HUES64 (cell line): ENCODE results near the gene SNED1.

Experiments used
- H3K27ac ChIP-seq: 2 replicates; pipeline ENCODE4 v1.7.0; 2013; ENCODE audit warnings: low read depth, low read length, inconsistent platforms
- H3K27me3 ChIP-seq: 2 replicates; pipeline ENCODE4 v1.6.1; 2013; ENCODE audit warnings: mild to moderate bottlenecking, low read length; ENCODE audit not compliant: insufficient read depth
- H3K36me3 ChIP-seq: 2 replicates; pipeline ENCODE4 v1.6.1; 2013; ENCODE audit warnings: mild to moderate bottlenecking, low read length; ENCODE audit not compliant: insufficient read depth
- H3K4me1 ChIP-seq: 2 replicates; pipeline ENCODE4 v1.6.1; 2013; ENCODE audit warnings: mild to moderate bottlenecking, low read length, moderate library complexity; ENCODE audit not compliant: insufficient read depth
- H3K4me3 ChIP-seq: 2 replicates; pipeline ENCODE4 v1.5.1; 2013; ENCODE audit warnings: mild to moderate bottlenecking, low read length, moderate library complexity
- H3K9ac ChIP-seq: 2 replicates; pipeline ENCODE4 v1.6.1; 2013; ENCODE audit warnings: mild to moderate bottlenecking, low read depth, low read length
- H3K9me3 ChIP-seq: 2 replicates; pipeline ENCODE4 v1.6.1; 2013; ENCODE audit warnings: low read depth, low read length; ENCODE audit not compliant: insufficient read depth
- WGBS: fragments of 150-250, 120-280 bp; methylation state at CpG from one replicate; pipeline ENCODE4 v1.1.7; 2013; ENCODE audit warnings: missing lambda C conversion rate; 5-methylcytosine and 5-hydroxymethylcytosine counted together

The SNED1 gene

DNA sequence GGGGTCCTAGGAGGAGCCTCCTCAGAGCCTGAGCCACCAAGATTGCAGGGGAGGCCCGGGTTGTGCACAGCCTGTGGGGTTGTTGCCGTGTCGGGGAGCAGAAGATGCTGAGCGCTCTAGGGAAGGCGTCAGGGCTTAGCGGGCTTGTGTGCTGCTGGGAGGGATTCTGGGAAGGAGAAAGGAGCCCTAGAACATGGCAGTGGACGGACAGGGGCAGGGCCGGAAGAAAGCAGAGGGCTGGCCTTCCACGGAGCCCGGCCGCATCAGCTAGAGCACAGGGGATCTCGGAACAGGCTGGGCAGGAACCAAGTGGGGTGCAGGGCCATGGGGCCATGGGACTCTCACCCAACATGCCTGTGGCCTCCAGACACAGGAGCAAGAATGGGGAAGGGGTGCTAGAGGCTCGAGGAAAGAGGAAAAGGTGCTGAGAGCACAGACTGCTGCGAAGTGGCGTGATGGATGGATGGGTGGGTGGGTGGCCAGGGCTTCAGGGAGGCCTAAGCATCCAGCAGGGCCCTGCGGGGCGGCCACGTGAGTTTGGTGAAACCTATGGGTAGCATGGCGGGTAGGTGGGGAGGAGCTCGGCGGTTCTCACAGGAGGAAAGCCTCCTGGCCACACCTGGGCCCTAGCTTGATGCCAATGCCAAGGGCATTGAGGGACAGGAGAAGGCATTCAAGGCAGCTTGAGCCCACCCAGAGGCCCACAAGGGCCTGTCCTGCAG lies 67.9 kb downstream of the SNED1 start:
- no peak overlapping the region for H3K9ac ChIP-seq
- WGBS, result 92% methylated on average over 21 of the region's 21 CpGs
- H3K27ac ChIP-seq, result no peak overlapping the region
- H3K9me3 ChIP-seq, result no peaks in the 10 kb centered on the region
- H3K4me3 ChIP-seq, result no peak overlapping the region
- no peaks in the 10 kb centered on the region for H3K4me1 ChIP-seq
- no peaks in the 10 kb centered on the region for H3K36me3 ChIP-seq
- no peaks in the 10 kb centered on the region for H3K27me3 ChIP-seq

DNA sequence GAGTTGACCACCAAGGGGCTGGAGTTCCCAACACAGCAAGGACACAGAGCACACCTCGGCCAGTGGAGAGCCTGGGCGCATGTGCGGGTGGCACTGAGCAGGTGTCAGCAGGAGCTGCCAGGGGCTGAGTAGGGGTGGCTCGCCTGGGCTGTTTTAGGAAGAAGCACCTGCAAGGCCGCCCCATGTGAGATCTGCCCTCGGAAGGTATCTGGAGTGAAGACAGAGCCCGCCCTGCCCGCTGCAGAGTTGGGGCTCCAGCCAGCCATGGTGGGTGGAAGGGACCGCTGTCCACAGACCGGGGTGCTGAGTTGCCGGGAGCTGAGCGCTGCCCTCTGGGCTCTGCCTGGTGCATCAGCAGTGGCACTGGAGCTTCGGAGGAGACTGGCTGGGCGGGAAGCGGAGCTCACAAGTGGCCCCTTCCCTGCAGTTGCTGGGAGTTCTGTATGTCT lies 68.5 kb downstream of the SNED1 start:
- H3K4me1 ChIP-seq, result no peaks in the 10 kb centered on the region
- H3K4me3 ChIP-seq, result no peak overlapping the region
- H3K9me3 ChIP-seq, result no peaks in the 10 kb centered on the region
- no peak overlapping the region for H3K27ac ChIP-seq
- WGBS, result 69% methylated on average over 15 of the region's 15 CpGs
- no peaks in the 10 kb centered on the region for H3K36me3 ChIP-seq
- no peaks in the 10 kb centered on the region for H3K27me3 ChIP-seq
- no peak overlapping the region for H3K9ac ChIP-seq

DNA sequence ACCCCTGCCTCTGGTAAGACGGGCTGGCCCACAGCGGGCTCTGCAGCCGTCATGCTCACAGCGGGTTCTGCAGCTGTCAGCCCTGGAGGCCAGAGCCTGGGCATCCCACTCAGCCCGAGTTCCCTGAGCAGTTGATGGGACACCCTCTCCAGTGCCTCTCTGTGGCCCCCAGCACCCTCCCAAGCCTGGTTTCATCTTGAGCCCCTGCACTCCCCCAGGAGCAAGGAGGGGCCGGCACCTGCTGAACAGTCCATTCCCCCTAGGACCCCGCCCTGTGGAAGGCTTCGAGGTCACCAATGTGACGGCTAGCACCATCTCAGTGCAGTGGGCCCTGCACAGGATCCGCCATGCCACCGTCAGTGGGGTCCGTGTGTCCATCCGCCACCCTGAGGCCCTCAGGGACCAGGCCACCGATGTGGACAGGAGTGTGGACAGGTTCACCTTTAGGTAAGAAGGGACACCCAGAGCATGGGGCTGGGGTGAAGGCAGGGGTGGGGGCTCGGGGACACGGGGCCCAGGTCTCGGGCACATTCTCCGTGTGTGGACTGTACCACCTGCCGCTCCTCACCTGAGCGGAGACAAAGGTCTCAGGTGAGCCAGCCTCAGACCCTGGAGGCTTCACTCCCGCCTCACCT lies 69.2 kb downstream of the SNED1 start:
- no peaks in the 10 kb centered on the region for H3K4me1 ChIP-seq
- WGBS, result 92% methylated on average over 21 of the region's 21 CpGs
- H3K36me3 ChIP-seq, result no peaks in the 10 kb centered on the region
- H3K4me3 ChIP-seq, result no peak overlapping the region
- H3K27ac ChIP-seq, result no peak overlapping the region
- no peak overlapping the region for H3K9ac ChIP-seq
- no peaks in the 10 kb centered on the region for H3K9me3 ChIP-seq
- no peaks in the 10 kb centered on the region for H3K27me3 ChIP-seq

DNA sequence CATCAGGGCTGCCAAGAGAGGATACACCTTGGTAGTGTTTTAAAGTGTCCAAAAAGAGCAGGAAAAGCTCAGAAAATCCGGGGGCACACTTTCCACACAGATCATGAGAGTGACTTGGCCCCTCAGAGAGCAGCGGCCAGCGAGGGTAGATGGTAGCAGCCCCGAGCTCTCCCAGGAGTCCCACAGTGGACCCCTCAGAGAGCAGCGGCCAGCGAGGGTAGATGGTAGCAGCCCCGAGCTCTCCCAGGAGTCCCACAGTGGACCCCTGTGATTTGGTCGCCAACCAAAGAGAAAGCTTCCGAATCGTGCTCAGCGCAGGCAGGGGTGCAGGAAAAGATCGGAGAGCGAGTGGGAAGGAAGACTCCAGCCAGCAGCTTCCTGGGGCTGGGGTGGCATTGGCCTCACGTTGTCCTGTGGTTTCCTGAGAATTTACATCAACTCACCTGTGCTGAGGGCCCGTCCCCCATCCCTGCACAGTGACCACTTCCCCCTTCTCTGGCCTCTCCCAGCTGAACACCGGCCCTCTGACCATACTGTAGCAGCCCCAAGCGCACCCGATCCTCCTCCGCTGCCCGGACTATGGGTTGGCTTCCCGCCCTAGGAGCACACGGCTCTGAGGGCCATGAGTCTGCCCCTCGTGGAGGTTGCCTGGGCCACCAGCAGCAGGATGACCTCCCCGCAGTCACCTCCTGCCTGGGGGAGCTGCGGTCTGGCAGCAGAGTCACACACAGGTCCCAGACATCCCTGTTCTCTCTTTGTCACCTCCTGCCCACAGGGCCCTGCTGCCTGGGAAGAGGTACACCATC lies 69.9 kb downstream of the SNED1 start:
- H3K4me1 ChIP-seq, result no peaks in the 10 kb centered on the region
- no peaks in the 10 kb centered on the region for H3K27me3 ChIP-seq
- no peaks in the 10 kb centered on the region for H3K36me3 ChIP-seq
- no peaks in the 10 kb centered on the region for H3K9me3 ChIP-seq
- WGBS, result 90% methylated on average over 25 of the region's 25 CpGs
- H3K27ac ChIP-seq, result no peak overlapping the region
- H3K4me3 ChIP-seq, result no peak overlapping the region
- H3K9ac ChIP-seq, result no peak overlapping the region

DNA sequence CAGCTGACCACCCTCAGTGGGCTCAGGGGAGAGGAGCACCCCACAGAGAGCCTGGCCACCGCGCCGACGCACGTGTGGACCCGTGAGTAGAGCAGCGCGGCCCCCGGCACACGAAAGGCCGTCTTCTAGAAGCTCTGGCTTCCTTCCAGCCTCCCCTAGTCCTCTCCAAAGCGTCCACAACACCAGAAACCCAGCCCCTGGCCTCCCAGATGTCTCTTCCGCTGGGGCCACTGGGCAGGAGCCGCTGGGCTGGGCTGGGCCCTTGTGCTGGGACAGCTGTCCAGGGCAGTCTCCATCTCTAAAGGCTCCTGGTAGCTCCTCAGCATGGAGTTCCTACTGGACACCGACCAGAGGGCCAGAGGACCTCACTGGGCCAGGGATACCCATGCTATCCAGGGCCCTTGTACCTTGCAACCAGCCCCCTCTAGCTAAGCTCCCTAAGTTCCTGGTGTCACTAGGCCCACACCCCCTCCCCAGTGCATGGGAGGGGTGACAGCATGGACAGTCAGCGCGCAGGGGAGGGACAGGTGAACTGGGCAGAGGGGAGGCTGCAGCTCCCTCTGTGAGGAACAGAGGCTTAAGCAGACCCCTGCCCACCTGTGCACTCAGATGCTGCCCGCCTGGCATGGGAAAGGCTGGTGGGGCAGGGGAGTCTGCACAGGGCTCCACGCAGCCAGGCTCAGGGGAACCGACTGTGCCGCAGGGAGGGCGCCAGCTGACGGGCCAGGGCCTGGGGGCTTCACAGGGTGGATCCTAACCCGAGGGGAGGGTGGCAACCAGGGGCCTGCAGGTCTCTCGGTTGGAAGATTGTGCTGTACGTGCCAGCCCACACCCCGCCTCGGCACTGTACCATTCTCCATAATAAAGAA lies 70.8 kb downstream of the SNED1 start:
- 89% methylated on average over 28 of the region's 28 CpGs for WGBS
- no peak overlapping the region for H3K27ac ChIP-seq

DNA sequence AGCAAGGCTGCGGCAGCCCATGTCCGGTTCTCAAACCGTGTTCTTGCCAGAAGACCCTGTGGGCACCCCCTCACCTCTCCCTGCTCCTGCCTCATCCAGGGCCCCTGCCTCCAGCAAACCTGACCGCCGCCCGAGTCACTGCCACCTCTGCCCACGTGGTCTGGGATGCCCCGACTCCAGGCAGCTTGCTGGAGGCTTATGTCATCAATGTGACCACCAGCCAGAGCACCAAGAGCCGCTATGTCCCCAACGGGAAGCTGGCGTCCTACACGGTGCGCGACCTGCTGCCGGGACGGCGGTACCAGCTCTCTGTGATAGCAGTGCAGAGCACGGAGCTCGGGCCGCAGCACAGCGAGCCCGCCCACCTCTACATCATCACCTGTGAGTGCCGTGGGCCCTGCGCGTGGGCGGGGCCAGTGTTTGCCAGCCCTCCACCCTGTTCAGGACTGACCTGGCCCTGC lies 71.4 kb downstream of the SNED1 start:
- no peaks in the 10 kb centered on the region for H3K36me3 ChIP-seq
- no peaks in the 10 kb centered on the region for H3K4me1 ChIP-seq
- H3K27ac ChIP-seq, result no peak overlapping the region
- H3K9ac ChIP-seq, result no peak overlapping the region
- no peak overlapping the region for H3K4me3 ChIP-seq
- H3K9me3 ChIP-seq, result no peaks in the 10 kb centered on the region
- 88% methylated on average over 26 of the region's 26 CpGs for WGBS
- no peaks in the 10 kb centered on the region for H3K27me3 ChIP-seq

More for the DNA sequence above, 70.8 kb downstream of the SNED1 start:
- H3K4me1 ChIP-seq, result no peaks in the 10 kb centered on the region
- H3K9ac ChIP-seq, result no peak overlapping the region
- no peaks in the 10 kb centered on the region for H3K36me3 ChIP-seq
- H3K9me3 ChIP-seq, result no peaks in the 10 kb centered on the region
- H3K4me3 ChIP-seq, result no peak overlapping the region
- no peaks in the 10 kb centered on the region for H3K27me3 ChIP-seq

DNA sequence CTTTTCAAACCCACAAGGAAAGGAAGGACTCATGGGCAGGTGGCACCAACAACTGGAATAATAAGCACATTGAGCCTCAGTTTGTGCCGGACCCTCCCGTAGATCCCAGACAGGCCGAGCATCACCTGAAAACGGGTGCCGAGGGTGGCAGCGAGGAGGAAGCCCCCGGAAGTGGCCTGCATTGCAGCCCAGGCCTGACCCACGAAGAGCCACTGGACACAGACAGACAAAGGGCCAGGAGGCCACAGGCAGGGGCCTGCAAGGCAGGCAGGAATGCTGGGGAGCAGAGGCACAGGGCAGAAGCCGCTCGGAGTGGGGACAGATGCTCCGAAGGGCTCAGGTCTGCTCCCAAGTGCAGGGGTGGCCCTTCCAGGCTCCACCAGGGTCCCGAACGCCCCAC lies 71.9 kb downstream of the SNED1 start:
- H3K9me3 ChIP-seq, result no peaks in the 10 kb centered on the region
- no peak overlapping the region for H3K9ac ChIP-seq
- 94% methylated on average over 13 of the region's 13 CpGs for WGBS
- no peak overlapping the region for H3K27ac ChIP-seq
- no peaks in the 10 kb centered on the region for H3K27me3 ChIP-seq
- no peak overlapping the region for H3K4me3 ChIP-seq
- H3K4me1 ChIP-seq, result no peaks in the 10 kb centered on the region
- H3K36me3 ChIP-seq, result no peaks in the 10 kb centered on the region

DNA sequence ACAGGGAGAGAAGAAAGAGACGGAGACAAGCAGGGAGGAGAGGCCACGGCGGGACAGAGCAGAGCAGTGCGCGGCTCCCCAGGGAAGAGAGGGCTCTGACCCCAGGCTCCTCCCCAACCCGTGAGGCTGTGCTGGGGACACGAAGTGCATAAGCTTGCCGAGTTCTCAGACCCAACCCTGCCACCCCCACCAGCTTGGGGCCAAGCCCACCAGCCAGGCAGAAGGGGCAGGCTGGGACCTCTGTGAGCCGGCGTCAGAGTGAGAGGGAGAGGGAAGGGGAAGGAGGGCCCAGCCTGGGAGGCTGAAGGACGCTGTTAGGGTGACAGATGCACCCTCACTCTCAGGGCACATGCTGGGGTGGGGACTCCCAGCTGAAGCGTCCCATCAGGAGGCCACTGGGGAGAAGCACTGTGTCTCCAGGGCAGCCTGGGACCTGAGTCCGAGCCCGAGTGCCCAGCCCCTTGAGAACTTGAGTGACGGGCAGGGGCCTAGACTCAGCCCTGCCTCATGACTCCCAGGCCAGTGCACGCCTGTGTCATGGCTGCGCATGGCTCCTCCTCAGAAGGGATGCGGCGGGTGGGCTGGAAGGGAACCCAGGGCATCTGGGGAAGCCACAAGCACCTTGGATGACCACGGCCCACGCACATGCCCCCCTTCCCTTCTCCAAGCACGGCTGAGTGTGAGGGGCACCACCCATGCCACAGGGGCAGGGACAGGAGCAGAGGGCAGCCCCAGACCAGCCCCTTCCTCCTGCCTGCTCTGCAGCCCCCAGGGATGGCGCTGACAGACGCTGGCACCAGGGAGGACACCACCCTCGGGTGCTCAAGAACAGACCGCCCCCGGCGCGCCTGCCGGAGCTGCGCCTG lies 72.6 kb downstream of the SNED1 start:
- Histone ChIP-seq H3K36me3 (no peaks in the 10 kb centered on the region), H3K27me3 (no peaks in the 10 kb centered on the region), H3K4me1 (no peaks in the 10 kb centered on the region), H3K4me3 (no peak overlapping the region), H3K9me3 (no peaks in the 10 kb centered on the region), H3K9ac (no peak overlapping the region), H3K27ac (no peak overlapping the region)
- WGBS, result 92% methylated on average over 31 of the region's 31 CpGs

DNA sequence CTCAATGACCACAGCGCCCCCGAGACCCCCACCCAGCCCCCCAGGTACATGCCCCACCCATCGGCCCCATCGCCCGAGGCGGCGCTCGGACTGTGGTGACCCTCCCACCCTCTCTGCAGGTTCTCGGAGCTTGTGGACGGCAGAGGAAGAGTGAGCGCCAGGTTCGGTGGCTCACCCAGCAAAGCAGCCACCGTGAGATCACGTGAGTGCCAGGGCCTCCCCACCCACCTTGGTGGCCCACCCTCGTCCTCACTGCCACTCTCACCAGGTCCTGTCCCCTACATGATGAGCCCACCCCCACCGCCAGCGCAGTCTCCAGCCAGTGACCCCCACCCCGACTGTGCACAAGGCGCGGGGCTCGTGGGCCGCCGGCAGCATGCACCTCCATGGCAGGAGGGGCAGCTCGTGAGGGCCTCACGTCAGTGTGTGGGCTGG lies 73.3 kb downstream of the SNED1 start:
- Histone ChIP-seq H3K4me3 (no peak overlapping the region), H3K4me1 (no peaks in the 10 kb centered on the region), H3K27ac (no peak overlapping the region), H3K36me3 (no peaks in the 10 kb centered on the region), H3K9me3 (no peaks in the 10 kb centered on the region), H3K9ac (no peak overlapping the region), H3K27me3 (no peaks in the 10 kb centered on the region)
- WGBS, result 95% methylated on average over 25 of the region's 25 CpGs

DNA sequence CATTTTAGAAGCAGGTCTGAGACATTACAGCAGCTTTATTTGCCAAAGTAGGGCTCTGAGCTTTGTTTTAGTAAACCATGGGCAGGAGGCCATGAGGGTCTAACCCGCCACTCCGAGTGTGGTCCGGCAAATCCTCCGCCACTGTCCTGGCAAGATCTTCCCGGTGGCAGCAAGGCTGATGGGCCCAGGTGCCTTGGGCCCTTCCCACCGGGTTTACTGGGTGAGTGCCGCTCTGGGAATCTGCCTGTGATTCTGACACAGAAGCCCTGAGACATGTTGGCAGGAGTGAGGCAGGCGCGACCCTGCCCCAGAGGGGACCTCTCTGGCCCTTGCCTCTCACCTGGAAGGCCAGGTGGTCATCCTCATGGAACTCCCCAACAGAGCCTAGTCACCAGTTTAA lies 73.7 kb downstream of the SNED1 start:
- WGBS, result 80% methylated on average over 9 of the region's 9 CpGs
- no peaks in the 10 kb centered on the region for H3K27me3 ChIP-seq
- no peaks in the 10 kb centered on the region for H3K36me3 ChIP-seq

More for the DNA sequence above, 73.7 kb downstream of the SNED1 start:
- H3K9me3 ChIP-seq, result no peaks in the 10 kb centered on the region
- H3K27ac ChIP-seq, result no peak overlapping the region
- H3K4me1 ChIP-seq, result no peaks in the 10 kb centered on the region
- H3K9ac ChIP-seq, result no peak overlapping the region
- H3K4me3 ChIP-seq, result no peak overlapping the region
